CD4-positive, alpha-beta memory T cell (primary cell): ENCODE data around the gene EPHA3. TPM values are rescaled to one million over a fixed set of nuclear protein-coding genes. Genes with fewer than 3 reads are reported as not detected.

ENCODE experiments used
- CTCF ChIA-PET: fragments of 350-600 bp; sonication (Branson Sonifier 250); formaldehyde crosslinking; loops from one replicate; lab custom pipeline; 2021; ENCODE audit warnings: inconsistent platforms; ENCODE audit not compliant: partially characterized antibody; lab: Charles Lee
- POLR2A ChIA-PET: fragments of 350-600 bp; sonication (Branson Sonifier 250); formaldehyde crosslinking; loops from one replicate; lab custom pipeline; 2021; ENCODE audit not compliant: partially characterized antibody; lab: Charles Lee
- DNase-seq, 5 donors: peaks; one replicate each; pipeline versions ENCODE4 v3.0.0 to v3.0.0-alpha.2; 2020 to 2022; ENCODE audit warnings: mixed read lengths in 1 of 5
- H3K27ac ChIP-seq: one replicate; pipeline ENCODE4 v1.7.0; 2013; ENCODE audit warnings: low read depth, low read length
- H3K27me3 ChIP-seq: 2 replicates; pipeline ENCODE4 v1.7.0; 2013; ENCODE audit warnings: mild to moderate bottlenecking, low read length, moderate library complexity; ENCODE audit not compliant: insufficient read depth
- H3K36me3 ChIP-seq: 2 replicates; pipeline ENCODE4 v1.7.0; 2013; ENCODE audit warnings: mild to moderate bottlenecking, low read length, moderate library complexity; ENCODE audit not compliant: insufficient read depth
- H3K4me1 ChIP-seq: 2 replicates; pipeline ENCODE4 v1.7.0; 2013; ENCODE audit warnings: mild to moderate bottlenecking, low read length, moderate library complexity; ENCODE audit not compliant: insufficient read depth
- H3K4me3 ChIP-seq, 2 donors: one replicate each; pipeline ENCODE4 v1.7.0; 2013; ENCODE audit warnings: low read length in 2 of 2, mild to moderate bottlenecking in 1 of 2
- H3K9me3 ChIP-seq, 2 donors: one replicate each; pipeline ENCODE4 v1.7.0; 2013; ENCODE audit warnings: low read length in 2 of 2, control low read depth in 1 of 2; ENCODE audit not compliant: control insufficient read depth in 1 of 2
- H3K27ac Mint-ChIP-seq, 7 donors: one replicate each; pipeline ENCODE4 v1.8.0; 2020 to 2021; ENCODE audit warnings: mixed read lengths in 7 of 7, mild to moderate bottlenecking in 6 of 7, inconsistent platforms in 3 of 7, moderate library complexity in 3 of 7
- H3K27me3 Mint-ChIP-seq, 2 donors: one replicate each; pipeline ENCODE4 v1.8.0; 2020 to 2021; ENCODE audit warnings: mixed read lengths in 2 of 2
- H3K36me3 Mint-ChIP-seq, 2 donors: one replicate each; pipeline ENCODE4 v1.8.0; 2020 to 2021; ENCODE audit warnings: mixed read lengths in 2 of 2, inconsistent platforms in 1 of 2, mild to moderate bottlenecking in 1 of 2
- H3K4me1 Mint-ChIP-seq, 4 donors: one replicate each; pipeline ENCODE4 v1.8.0; 2020 to 2021; ENCODE audit warnings: mixed read lengths in 4 of 4, mild to moderate bottlenecking in 1 of 4
- H3K4me3 Mint-ChIP-seq, 8 donors: one replicate each; pipeline ENCODE4 v1.8.0; 2020 to 2021; ENCODE audit warnings: mixed read lengths in 8 of 8, mild to moderate bottlenecking in 7 of 8, moderate library complexity in 6 of 8, inconsistent platforms in 3 of 8
- H3K9me3 Mint-ChIP-seq, 8 donors: one replicate each; pipeline ENCODE4 v1.8.0; 2020 to 2021; ENCODE audit warnings: mixed read lengths in 8 of 8, mild to moderate bottlenecking in 5 of 8, inconsistent platforms in 3 of 8, moderate library complexity in 1 of 8
- intact Hi-C: fragments of 100-400 bp; cut with micrococcal nuclease; formaldehyde crosslinking; loops from one replicate; pipeline ENCODE4 v1.15.1; 2023
- polyA plus RNA-seq, 2 donors: library from polyadenylated mRNA; unstranded; fragments of 300-500 nt; fragmentation: Illumina TruSeq; gene quantifications; one replicate each; pipeline ENCODE4 v1.2.3, GENCODE V29; 2021
- total RNA-seq, 2 experiments: library from RNA; stranded (reverse); gene quantifications; one replicate each; pipeline ENCODE4 v1.2.3, GENCODE V29; 2021

Gene EPHA3
- total and polyA plus RNA-seq, 4 experiments from 2014 or later = not detected

- Histone ChIP-seq H3K4me1 (no peaks in the 10 kb centered on the region), H3K9me3 (no peaks in the 10 kb centered on the region), H3K27me3 (no peaks in the 10 kb centered on the region), H3K4me3 (no peak overlapping the region), H3K36me3 (no peaks in the 10 kb centered on the region), H3K27ac (no peak overlapping the region)
- intact Hi-C loops = no loop called here
- Mint-ChIP-seq H3K9me3 (peaks cover 0 to 5% (median 0%) of the 10 kb centered on the region in 8 donors), H3K4me3 (no peak overlapping the region), H3K36me3 (no peaks in the 10 kb centered on the region), H3K4me1 (no peaks in the 10 kb centered on the region), H3K27me3 (no peaks in the 10 kb centered on the region), H3K27ac (no peak overlapping the region)
- DNase-seq = no peak
- CTCF ChIA-PET = no interaction called here
- POLR2A ChIA-PET = no interaction called here
Measured at GRCh38 chr3:89171687-89172545, 64.5 kb downstream of the EPHA3 start.

GRCh38 chr3:89173546-89173945 is 66.1 kb downstream of the EPHA3 start:
- H3K4me1 Mint-ChIP-seq = no peaks in the 10 kb centered on the region
- Histone ChIP-seq H3K4me1 (no peaks in the 10 kb centered on the region), H3K27me3 (no peaks in the 10 kb centered on the region), H3K9me3 (no peaks in the 10 kb centered on the region), H3K4me3 (no peak overlapping the region), H3K36me3 (no peaks in the 10 kb centered on the region), H3K27ac (no peak overlapping the region)
- H3K27me3 Mint-ChIP-seq = no peaks in the 10 kb centered on the region
- ChIA-PET CTCF (no interaction called here), POLR2A (no interaction called here)
- no peak overlapping the region for H3K4me3 Mint-ChIP-seq
- H3K27ac Mint-ChIP-seq = no peak overlapping the region
- intact Hi-C loops = no loop called here
- DNase-seq = no peak
- H3K36me3 Mint-ChIP-seq = no peaks in the 10 kb centered on the region
- peaks cover 0 to 5% (median 0%) of the 10 kb centered on the region in 8 donors for H3K9me3 Mint-ChIP-seq

GRCh38 chr3:89179355-89180001 is 72.1 kb downstream of the EPHA3 start:
- no peaks in the 10 kb centered on the region for H3K4me1 Mint-ChIP-seq
- H3K27me3 Mint-ChIP-seq = no peaks in the 10 kb centered on the region

GRCh38 chr3:89180334-89180733 is 72.9 kb downstream of the EPHA3 start:
- Histone ChIP-seq H3K4me1 (no peaks in the 10 kb centered on the region), H3K27ac (no peak overlapping the region), H3K36me3 (no peaks in the 10 kb centered on the region), H3K9me3 (no peaks in the 10 kb centered on the region), H3K4me3 (no peak overlapping the region), H3K27me3 (no peaks in the 10 kb centered on the region)
- CTCF ChIA-PET = no interaction called here
- intact Hi-C loops = no loop called here
- Mint-ChIP-seq H3K27me3 (no peaks in the 10 kb centered on the region), H3K36me3 (no peaks in the 10 kb centered on the region), H3K27ac (no peak overlapping the region), H3K4me3 (no peak overlapping the region), H3K4me1 (no peaks in the 10 kb centered on the region), H3K9me3 (peaks cover 0 to 3% (median under 1%) of the 10 kb centered on the region in 8 donors)
- DNase-seq = no peak
- POLR2A ChIA-PET = no interaction called here

More at GRCh38 chr3:89179355-89180001, 72.1 kb downstream of the EPHA3 start:
- Histone ChIP-seq H3K4me1 (no peaks in the 10 kb centered on the region), H3K9me3 (no peaks in the 10 kb centered on the region), H3K4me3 (no peak overlapping the region), H3K27ac (no peak overlapping the region), H3K27me3 (no peaks in the 10 kb centered on the region), H3K36me3 (no peaks in the 10 kb centered on the region)
- no peak overlapping the region for H3K4me3 Mint-ChIP-seq
- no peaks in the 10 kb centered on the region for H3K36me3 Mint-ChIP-seq
- peaks cover 0 to 3% (median under 1%) of the 10 kb centered on the region in 8 donors for H3K9me3 Mint-ChIP-seq
- DNase-seq = no peak
- ChIA-PET POLR2A (no interaction called here), CTCF (no interaction called here)
- intact Hi-C loops = no loop called here
- H3K27ac Mint-ChIP-seq = no peak overlapping the region

- intact Hi-C loops = no loop called here
- Histone ChIP-seq H3K36me3 (no peaks in the 10 kb centered on the region), H3K27ac (no peak overlapping the region), H3K4me3 (no peak overlapping the region), H3K27me3 (no peaks in the 10 kb centered on the region), H3K9me3 (no peaks in the 10 kb centered on the region), H3K4me1 (no peaks in the 10 kb centered on the region)
- no peaks in the 10 kb centered on the region for H3K36me3 Mint-ChIP-seq
- no peak overlapping the region for H3K4me3 Mint-ChIP-seq
- no peak for DNase-seq
- ChIA-PET POLR2A (no interaction called here), CTCF (no interaction called here)
- H3K9me3 Mint-ChIP-seq = peaks cover 0 to 3% (median 0%) of the 10 kb centered on the region in 8 donors
- H3K27me3 Mint-ChIP-seq = no peaks in the 10 kb centered on the region
- no peaks in the 10 kb centered on the region for H3K4me1 Mint-ChIP-seq
- no peak overlapping the region for H3K27ac Mint-ChIP-seq
Measured at GRCh38 chr3:89182056-89182455, 74.6 kb downstream of the EPHA3 start.

GRCh38 chr3:89184151-89184995 is 77.0 kb downstream of the EPHA3 start:
- no peaks in the 10 kb centered on the region for H3K4me1 ChIP-seq
- POLR2A ChIA-PET = no interaction called here
- no peaks in the 10 kb centered on the region for H3K9me3 ChIP-seq
- Mint-ChIP-seq H3K36me3 (no peaks in the 10 kb centered on the region), H3K27ac (no peak overlapping the region), H3K9me3 (peaks cover 0 to 10% (median 3%) of the 10 kb centered on the region in 8 donors), H3K27me3 (no peaks in the 10 kb centered on the region), H3K4me1 (no peaks in the 10 kb centered on the region), H3K4me3 (no peak overlapping the region)
- CTCF ChIA-PET = no interaction called here
- intact Hi-C loops = no loop called here
- DNase-seq = no peak
- no peaks in the 10 kb centered on the region for H3K27me3 ChIP-seq
- no peak overlapping the region for H3K4me3 ChIP-seq
- no peaks in the 10 kb centered on the region for H3K36me3 ChIP-seq
- no peak overlapping the region for H3K27ac ChIP-seq

GRCh38 chr3:89186456-89186855 is 79.0 kb downstream of the EPHA3 start:
- Histone ChIP-seq H3K4me3 (no peak overlapping the region), H3K4me1 (no peaks in the 10 kb centered on the region), H3K27ac (no peak overlapping the region), H3K27me3 (no peaks in the 10 kb centered on the region), H3K9me3 (no peaks in the 10 kb centered on the region), H3K36me3 (no peaks in the 10 kb centered on the region)
- H3K4me3 Mint-ChIP-seq = no peak overlapping the region
- no peak overlapping the region for H3K27ac Mint-ChIP-seq
- DNase-seq = no peak
- H3K36me3 Mint-ChIP-seq = no peaks in the 10 kb centered on the region
- no peaks in the 10 kb centered on the region for H3K4me1 Mint-ChIP-seq
- H3K9me3 Mint-ChIP-seq = peaks cover 0 to 10% (median 4%) of the 10 kb centered on the region in 8 donors
- H3K27me3 Mint-ChIP-seq = no peaks in the 10 kb centered on the region
- ChIA-PET CTCF (no interaction called here), POLR2A (no interaction called here)
- intact Hi-C loops = no loop called here
